NAMALWA (cell line): ENCODE data around the gene ZNF410.
A peak's percentile ranks its signal among the peaks of the same experiment; 100 is the strongest.
"Not testable (repeated sequence)": the region's sequence is repeated elsewhere in the genome, so short reads cannot be mapped to it uniquely, and the experiment has no call there.

Experiments used
- DNase-seq: peaks from one replicate; pipeline ENCODE4 v3.0.0-alpha.2; 2015; ENCODE audit warnings: low spot score

The ZNF410 gene

GRCh38 chr14:73884438-73885190 lies 2.0 kb upstream of the ZNF410 start:
- DNase-seq: no peak

- DNase-seq: no peak
These were observed 608 bp downstream of the ZNF410 start for GRCh38 chr14:73887318-73887616.

GRCh38 chr14:73887694-73888459 lies 1.2 kb downstream of the ZNF410 start:
- DNase-seq: peak; percentile 1

- no peak for DNase-seq
These were observed 1.7 kb downstream of the ZNF410 start for GRCh38 chr14:73888460-73888725.

- no peak for DNase-seq
These were observed 2.3 kb downstream of the ZNF410 start for GRCh38 chr14:73888971-73889370.

GRCh38 chr14:73889376-73889775 lies 2.7 kb downstream of the ZNF410 start:
- DNase-seq: no peak

GRCh38 chr14:73894180-73894687 lies 7.6 kb downstream of the ZNF410 start:
- not testable (repeated sequence) for DNase-seq

GRCh38 chr14:73895939-73896338 lies 9.3 kb downstream of the ZNF410 start:
- DNase-seq: no peak

- no peak for DNase-seq
These were observed 9.9 kb downstream of the ZNF410 start for GRCh38 chr14:73896521-73896920.

GRCh38 chr14:73903028-73903427 lies 16.4 kb downstream of the ZNF410 start:
- no peak for DNase-seq

GRCh38 chr14:73909681-73910080 lies 23.0 kb downstream of the ZNF410 start:
- DNase-seq: no peak

GRCh38 chr14:73913256-73913655 lies 26.6 kb downstream of the ZNF410 start:
- DNase-seq: no peak

- DNase-seq: no peak
These were observed 29.7 kb downstream of the ZNF410 start for GRCh38 chr14:73916324-73916723.

- not testable (repeated sequence) for DNase-seq
These were observed 32.8 kb downstream of the ZNF410 start for GRCh38 chr14:73919457-73919856.

GRCh38 chr14:73924337-73924736 lies 37.7 kb downstream of the ZNF410 start:
- no peak for DNase-seq

GRCh38 chr14:73935666-73936065 lies 49.0 kb downstream of the ZNF410 start:
- peak; percentile 37 for DNase-seq

- no peak for DNase-seq
These were observed 49.9 kb downstream of the ZNF410 start for GRCh38 chr14:73936548-73936947.

GRCh38 chr14:73937012-73937411 lies 50.4 kb downstream of the ZNF410 start:
- no peak for DNase-seq

GRCh38 chr14:73942180-73942579 lies 55.5 kb downstream of the ZNF410 start:
- no peak for DNase-seq

- no peak for DNase-seq
These were observed 56.4 kb downstream of the ZNF410 start for GRCh38 chr14:73943083-73943482.

GRCh38 chr14:73944432-73945158 lies 57.9 kb downstream of the ZNF410 start:
- DNase-seq: no peak

- DNase-seq: no peak
These were observed 58.6 kb downstream of the ZNF410 start for GRCh38 chr14:73945159-73945670.
